Aorta (tissue), 5 donors: Measurements from ENCODE around the gene SPSB2. TPM values are rescaled to one million over a fixed set of nuclear protein-coding genes. Genes with fewer than 3 reads are reported as not detected.
A peak's percentile ranks its signal among the peaks of the same experiment; 100 is the strongest.

Experiments
- ATAC-seq: fragments of 200-7000 bp; cut with Tn5 transposase; one replicate; pipeline ENCODE4 v1.9.1; 2022; ENCODE audit warnings: moderate library complexity; ENCODE audit not compliant: low FRiP score
- DNase-seq, 2 donors: peaks; one replicate each; pipeline ENCODE4 v3.0.0-alpha.2; 2020
- H3K27ac ChIP-seq, 2 donors: one replicate each; pipeline ENCODE4 v1.5.1; 2013; ENCODE audit warnings: low read length in 2 of 2, mild to moderate bottlenecking in 2 of 2, moderate library complexity in 2 of 2, control low read depth in 1 of 2, inconsistent platforms in 1 of 2, low read depth in 1 of 2
- H3K27me3 ChIP-seq, 2 donors: one replicate each; pipeline ENCODE4 v1.6.1; 2013; ENCODE audit warnings: control low read depth in 1 of 2, low read length in 1 of 2, mild to moderate bottlenecking in 1 of 2, moderate library complexity in 1 of 2; ENCODE audit not compliant: insufficient read depth in 2 of 2, control insufficient read depth in 1 of 2
- H3K36me3 ChIP-seq, 2 donors: one replicate each; pipeline ENCODE4 v1.6.1; 2013; ENCODE audit warnings: control low read depth in 1 of 2, low read length in 1 of 2, mild to moderate bottlenecking in 1 of 2; ENCODE audit not compliant: insufficient read depth in 2 of 2, control insufficient read depth in 1 of 2
- H3K4me1 ChIP-seq, 2 donors: one replicate each; pipeline ENCODE4 v1.6.1; 2013; ENCODE audit warnings: low read length in 2 of 2, control low read depth in 1 of 2, mild to moderate bottlenecking in 1 of 2, moderate library complexity in 1 of 2; ENCODE audit not compliant: insufficient read depth in 2 of 2, control insufficient read depth in 1 of 2
- H3K4me3 ChIP-seq, 2 donors: one replicate each; pipeline ENCODE4 v1.5.1; 2013; ENCODE audit warnings: low read length in 2 of 2, control low read depth in 1 of 2, mild to moderate bottlenecking in 1 of 2
- H3K9me3 ChIP-seq: one replicate; pipeline ENCODE4 v1.6.1; 2013; ENCODE audit warnings: mild to moderate bottlenecking, low read length; ENCODE audit not compliant: control insufficient read depth
- WGBS, 2 donors: extraction: QIAGEN DNeasy Blood & Tissue Kit; methylation state at CpG; one replicate each; pipeline ENCODE4 v1.1.7; 2013; 5-methylcytosine and 5-hydroxymethylcytosine counted together
- intact Hi-C, 2 donors: fragments of 100-400 bp; cut with DNase I; formaldehyde crosslinking; loops; one replicate each; pipeline versions ENCODE4 v1.14.2 to v1.15.0; 2022
- polyA plus RNA-seq, 2 donors: library from polyadenylated mRNA; stranded (reverse); fragments of 200-250 nt; gene quantifications; one replicate each; pipeline ENCODE4 v1.2.3, GENCODE V29; 2013
- total RNA-seq, 2 donors: library from RNA; stranded (reverse); fragmentation: NEBNext Ultra II Directional; extraction: Animal tissue kit (Norgen Biotek cat#: 25700); gene quantifications; one replicate each; pipeline ENCODE4 v1.2.1, GENCODE V29; 2021
- donor health status: healthy with polysubstance abuse.
- donor health status: Bipolar disorder and iron deficiency.
- donor health status: DM: no; HTN: no; CAD: no.
- donor health status: DM: no; HTN: no; CAD: no.
- donor health status: DM: yes; HTN: yes; CAD: no.

SPSB2 gene
- total and polyA plus RNA-seq, 4 donors, result 4.2 to 14.3 (median 10.7) TPM

- intact Hi-C loops, result no loop called here
- Histone ChIP-seq H3K27ac (no peak overlapping the region), H3K4me1 (no peaks in the 10 kb centered on the region), H3K9me3 (no peaks in the 10 kb centered on the region), H3K36me3 (peaks cover 3 to 17% of the 10 kb centered on the region in 2 donors), H3K4me3 (no peak overlapping the region), H3K27me3 (no peaks in the 10 kb centered on the region)
- no peak for DNase-seq
- no peak for ATAC-seq
- 88 to 91% methylated on average over 9 of the region's 9 CpGs for WGBS, 2 donors
These were observed 11.7 kb downstream of the SPSB2 start for GRCh38 chr12:6861391-6861790.

GRCh38 chr12:6860942-6861341 lies 12.2 kb downstream of the SPSB2 start:
- no peaks in the 10 kb centered on the region for H3K4me1 ChIP-seq
- intact Hi-C loops, result no loop called here
- peaks cover 3 to 17% of the 10 kb centered on the region in 2 donors for H3K36me3 ChIP-seq
- no peaks in the 10 kb centered on the region for H3K27me3 ChIP-seq
- WGBS, 2 donors, result 94 to 96% methylated on average over 7 of the region's 7 CpGs
- DNase-seq, result no peak
- ATAC-seq, result no peak
- no peaks in the 10 kb centered on the region for H3K9me3 ChIP-seq
- no peak overlapping the region for H3K4me3 ChIP-seq
- no peak overlapping the region for H3K27ac ChIP-seq

- no peak for DNase-seq
- intact Hi-C loops, result no loop called here
- no peak overlapping the region for H3K4me3 ChIP-seq
- H3K36me3 ChIP-seq, result peaks cover 3 to 17% of the 10 kb centered on the region in 2 donors
- H3K4me1 ChIP-seq, result no peaks in the 10 kb centered on the region
- ATAC-seq, result no peak
- H3K27ac ChIP-seq, result no peak overlapping the region
- WGBS, 2 donors, result 92 to 96% methylated on average over 9 of the region's 9 CpGs
- H3K9me3 ChIP-seq, result no peaks in the 10 kb centered on the region
- no peaks in the 10 kb centered on the region for H3K27me3 ChIP-seq
These were observed 13.0 kb downstream of the SPSB2 start for GRCh38 chr12:6860116-6860515.

- intact Hi-C loops, result no loop called here
- Histone ChIP-seq H3K9me3 (no peaks in the 10 kb centered on the region), H3K36me3 (peaks cover 3 to 17% of the 10 kb centered on the region in 2 donors), H3K27ac (no peak overlapping the region), H3K4me1 (no peaks in the 10 kb centered on the region), H3K27me3 (no peaks in the 10 kb centered on the region), H3K4me3 (no peak overlapping the region)
- no peak for DNase-seq
- 95 to 98% methylated on average over 2 of the region's 2 CpGs for WGBS, 2 donors
- no peak for ATAC-seq
These were observed 14.3 kb downstream of the SPSB2 start for GRCh38 chr12:6858799-6859198.

GRCh38 chr12:6855322-6855721 lies 17.8 kb downstream of the SPSB2 start:
- Histone ChIP-seq H3K9me3 (no peaks in the 10 kb centered on the region), H3K36me3 (peaks cover 0 to 6% of the 10 kb centered on the region in 2 donors)

GRCh38 chr12:6854036-6854435 lies 19.1 kb downstream of the SPSB2 start:
- 74 to 80% methylated on average over 6 of the region's 6 CpGs for whole genome bisulfite sequencing, 2 donors
- intact Hi-C loops, result no loop called here
- H3K27ac ChIP-seq, result no peak overlapping the region

More at GRCh38 chr12:6855322-6855721, 17.8 kb downstream of the SPSB2 start:
- Histone ChIP-seq H3K4me3 (no peak overlapping the region), H3K4me1 (no peaks in the 10 kb centered on the region), H3K27ac (no peak overlapping the region), H3K27me3 (no peaks in the 10 kb centered on the region)
- DNase-seq (no peak), ATAC-seq (no peak)
- 89 to 90% methylated on average over 14 of the region's 14 CpGs for WGBS, 2 donors
- intact Hi-C loops, result no loop called here

GRCh38 chr12:6853626-6854025 lies 19.5 kb downstream of the SPSB2 start:
- ATAC-seq, result no peak
- H3K27ac ChIP-seq, result peak overlapping the region in 1 of 2 donors; percentile 34
- DNase-seq, result no peak
- intact Hi-C loops, result loop anchor here in 1 of 2 donors (2.0 kb wide), 2 partner anchors 13 to 37 kb away; partner anchors contain the start of gene TPI1
- H3K9me3 ChIP-seq, result no peaks in the 10 kb centered on the region
- H3K27me3 ChIP-seq, result no peaks in the 10 kb centered on the region
- no peak overlapping the region for H3K4me3 ChIP-seq
- no peaks in the 10 kb centered on the region for H3K4me1 ChIP-seq
- WGBS, 2 donors, result 59 to 71% methylated on average over 1 of the region's 1 CpG
- peaks cover 0 to 4% of the 10 kb centered on the region in 2 donors for H3K36me3 ChIP-seq

More at GRCh38 chr12:6854036-6854435, 19.1 kb downstream of the SPSB2 start:
- H3K36me3 ChIP-seq, result peaks cover 0 to 5% of the 10 kb centered on the region in 2 donors
- H3K27me3 ChIP-seq, result no peaks in the 10 kb centered on the region
- no peaks in the 10 kb centered on the region for H3K4me1 ChIP-seq
- DNase-seq (no peak), ATAC-seq (no peak)
- H3K9me3 ChIP-seq, result no peaks in the 10 kb centered on the region
- no peak overlapping the region for H3K4me3 ChIP-seq

- Histone ChIP-seq H3K27ac (peak overlapping the region; percentile 29 to 34), H3K4me3 (peak overlapping the region; percentile 18 to 58), H3K27me3 (no peaks in the 10 kb centered on the region), H3K4me1 (no peaks in the 10 kb centered on the region), H3K36me3 (no peaks in the 10 kb centered on the region), H3K9me3 (no peaks in the 10 kb centered on the region)
- intact Hi-C loops, result loop anchor here in 1 of 2 donors (2.0 kb wide), 2 partner anchors 14 to 38 kb away; partner anchors contain the start of gene TPI1
- ATAC-seq, result peak; percentile 3
- peak; percentile 83 to 86 for DNase-seq
- WGBS, 2 donors, result 0% methylated on average over 18 of the region's 18 CpGs
These were observed 20.3 kb downstream of the SPSB2 start for GRCh38 chr12:6852651-6853354.
